Loucy (cell line): ENCODE data around the gene NLRC3.

ENCODE experiments used
- H2AFZ ChIP-seq: fragments of 200-600 bp; sonication (generic); 2 replicates; pipeline ENCODE4 v1.6.0; 2016; ENCODE audit warnings: antibody characterized with exemption, mild to moderate bottlenecking, low read length, moderate library complexity
- H3F3A ChIP-seq: fragments of 200-600 bp; 2 replicates; pipeline ENCODE4 v1.6.0; 2016; ENCODE audit warnings: antibody characterized with exemption, low read depth, mild to moderate bottlenecking
- H3K27me3 ChIP-seq: fragments of 200-600 bp; sonication (generic); 2 replicates; pipeline ENCODE4 v1.6.1; 2014; ENCODE audit warnings: low read length, mild to moderate bottlenecking; ENCODE audit not compliant: insufficient read depth, poor library complexity, severe bottlenecking
- H3K36me3 ChIP-seq: fragments of 200-600 bp; sonication (generic); 2 replicates; pipeline ENCODE4 v1.6.1; 2016; ENCODE audit warnings: low read length; ENCODE audit not compliant: insufficient read depth
- H3K4me1 ChIP-seq: fragments of 200-600 bp; sonication (generic); 2 replicates; pipeline ENCODE4 v1.5.1; 2014; ENCODE audit warnings: low read length, mild to moderate bottlenecking; ENCODE audit not compliant: insufficient read depth, poor library complexity, severe bottlenecking
- H3K4me2 ChIP-seq: fragments of 200-600 bp; sonication (generic); 2 replicates; pipeline ENCODE4 v1.6.0; 2014; ENCODE audit warnings: antibody characterized with exemption, low read length, low read depth, mild to moderate bottlenecking; ENCODE audit not compliant: poor library complexity, severe bottlenecking
- H3K4me3 ChIP-seq: fragments of 200-600 bp; sonication (generic); 2 replicates; pipeline ENCODE4 v1.5.1; 2014; ENCODE audit warnings: low read length, mild to moderate bottlenecking, mixed read lengths; ENCODE audit not compliant: poor library complexity, severe bottlenecking
- H3K79me2 ChIP-seq: fragments of 200-600 bp; sonication (generic); 2 replicates; pipeline ENCODE4 v1.6.1; 2014; ENCODE audit warnings: low read length; ENCODE audit not compliant: insufficient read depth
- H3K9ac ChIP-seq: fragments of 200-600 bp; sonication (generic); 2 replicates; pipeline ENCODE4 v1.6.0; 2014; ENCODE audit warnings: mild to moderate bottlenecking, low read depth, low read length, moderate library complexity; ENCODE audit not compliant: poor library complexity, severe bottlenecking
- H3K9me2 ChIP-seq: fragments of 200-600 bp; sonication (generic); replicated peaks from 2 replicates; pipeline ENCODE4 v1.6.1; 2016; ENCODE audit warnings: low read depth, low read length, mixed read lengths
- H3K9me3 ChIP-seq: fragments of 200-600 bp; sonication (generic); 2 replicates; pipeline ENCODE4 v1.6.1; 2014; ENCODE audit warnings: mild to moderate bottlenecking, antibody characterized with exemption, low read length, low read depth; ENCODE audit not compliant: insufficient read depth
- H4K20me1 ChIP-seq: fragments of 200-600 bp; sonication (generic); 2 replicates; pipeline ENCODE4 v1.6.0; 2014; ENCODE audit warnings: antibody characterized with exemption, low read length, mild to moderate bottlenecking; ENCODE audit not compliant: insufficient read depth, poor library complexity, severe bottlenecking
- CTCF ChIP-seq: fragments of 200-600 bp; sonication (generic); conservative IDR thresholded peaks from 2 replicates; pipeline ENCODE4 v1.5.1; 2014; ENCODE audit warnings: mild to moderate bottlenecking, antibody characterized with exemption, low read length
- EZH2phosphoT487 ChIP-seq: fragments of 200-600 bp; IDR thresholded peaks from 2 replicates; pipeline ENCODE4 v1.6.1; 2018; ENCODE audit warnings: antibody characterized with exemption, mild to moderate bottlenecking, moderate library complexity, borderline replicate concordance

The NLRC3 gene

GRCh38 chr16:3548859-3549258 is 28.3 kb downstream of the NLRC3 start:
- Histone ChIP-seq H3K9me2 (no peaks in the 10 kb centered on the region), H3K4me1 (no peaks in the 10 kb centered on the region), H3F3A (no peaks in the 10 kb centered on the region), H3K9ac (no peak overlapping the region), H3K36me3 (peaks cover 36% of the 10 kb centered on the region; the same call in 1 of the 2 replicates), H3K4me2 (no peak overlapping the region), H3K4me3 (no peak overlapping the region), H2AFZ (no peak overlapping the region), H4K20me1 (no peaks in the 10 kb centered on the region), H3K79me2 (no peaks in the 10 kb centered on the region), H3K27me3 (no peaks in the 10 kb centered on the region), H3K9me3 (no peaks in the 10 kb centered on the region)
- TF ChIP-seq EZH2phosphoT487 = no peak
- TF ChIP-seq CTCF = no peak

- Histone ChIP-seq H3K79me2 (no peaks in the 10 kb centered on the region), H4K20me1 (no peaks in the 10 kb centered on the region), H3K4me3 (no peak overlapping the region), H3K9ac (no peak overlapping the region), H3K9me2 (no peaks in the 10 kb centered on the region), H3K27me3 (no peaks in the 10 kb centered on the region), H3K4me1 (no peaks in the 10 kb centered on the region), H3F3A (no peaks in the 10 kb centered on the region), H2AFZ (no peak overlapping the region), H3K36me3 (peaks cover 38% of the 10 kb centered on the region; the same call in 1 of the 2 replicates), H3K4me2 (no peak overlapping the region), H3K9me3 (no peaks in the 10 kb centered on the region)
- no peak for TF ChIP-seq EZH2phosphoT487
- no peak for TF ChIP-seq CTCF
Measured at GRCh38 chr16:3548445-3548844, 28.8 kb downstream of the NLRC3 start.

GRCh38 chr16:3546986-3547682 is 30.1 kb downstream of the NLRC3 start:
- no peaks in the 10 kb centered on the region for H4K20me1 ChIP-seq
- H3K9ac ChIP-seq = no peak overlapping the region
- H2AFZ ChIP-seq = no peak overlapping the region
- H3K9me3 ChIP-seq = no peaks in the 10 kb centered on the region
- H3K4me1 ChIP-seq = no peaks in the 10 kb centered on the region
- H3K27me3 ChIP-seq = no peaks in the 10 kb centered on the region
- peaks cover 38% of the 10 kb centered on the region; the same call in 1 of the 2 replicates for H3K36me3 ChIP-seq
- no peaks in the 10 kb centered on the region for H3F3A ChIP-seq
- no peaks in the 10 kb centered on the region for H3K9me2 ChIP-seq
- no peak overlapping the region for H3K4me2 ChIP-seq
- TF ChIP-seq CTCF (no peak), EZH2phosphoT487 (no peak)
- no peaks in the 10 kb centered on the region for H3K79me2 ChIP-seq
- H3K4me3 ChIP-seq = no peak overlapping the region
